Left lung (tissue), 10 donors: ENCODE results near the gene DHX40. TPM values are rescaled to one million over a fixed set of nuclear protein-coding genes. Genes with fewer than 3 reads are reported as not detected.
"Not testable (repeated sequence)": the region's sequence is repeated elsewhere in the genome, so short reads cannot be mapped to it uniquely, and the experiment has no call there.

ENCODE experiments used
- ATAC-seq: fragments of 200-7000 bp; cut with Tn5 transposase; one replicate; pipeline ENCODE4 v1.9.1; 2020; ENCODE audit warnings: moderate library complexity
- DNase-seq, 4 donors: peaks; one replicate each; pipeline ENCODE4 v3.0.0-alpha.2; 2013 to 2020
- H3K27ac ChIP-seq, 2 donors: fragments of 200-600 bp; sonication (generic) in 1 of 2; one replicate each; pipeline versions ENCODE4 v1.5.0 to v1.8.0; 2020 to 2021
- H3K27me3 ChIP-seq, 2 donors: fragments of 200-600 bp; sonication (generic) in 1 of 2; one replicate each; pipeline versions ENCODE4 v1.5.0 to v1.8.0; 2020 to 2021
- H3K36me3 ChIP-seq, 2 donors: fragments of 200-600 bp; sonication (generic) in 1 of 2; one replicate each; pipeline versions ENCODE4 v1.5.0 to v1.8.0; 2020 to 2021
- H3K4me1 ChIP-seq, 2 donors: fragments of 200-600 bp; one replicate each; pipeline ENCODE4 v1.8.0; 2021
- H3K4me3 ChIP-seq, 2 donors: fragments of 200-600 bp; sonication (generic) in 1 of 2; one replicate each; pipeline versions ENCODE4 v1.5.0 to v1.8.0; 2020 to 2021; ENCODE audit warnings: mild to moderate bottlenecking in 1 of 2
- H3K9me3 ChIP-seq, 2 donors: fragments of 200-600 bp; sonication (generic) in 1 of 2; one replicate each; pipeline versions ENCODE4 v1.5.0 to v1.8.0; 2020 to 2021
- intact Hi-C, 2 donors: fragments of 100-400 bp; cut with DNase I; formaldehyde crosslinking; loops; one replicate each; pipeline versions ENCODE4 v1.11.2 to v1.14.2; 2022
- polyA plus RNA-seq, 6 donors: library from polyadenylated mRNA; unstranded; fragments of 120-200 nt; gene quantifications; one replicate each; pipeline ENCODE4 v1.2.1, GENCODE V29; 2013; ENCODE audit not compliant: insufficient read length in 6 of 6
- total RNA-seq, 2 donors: library from RNA; stranded (reverse); fragmentation: NEBNext Ultra II Directional; extraction: Animal tissue kit (Norgen Biotek cat#: 25700); gene quantifications; one replicate each; pipeline ENCODE4 v1.2.1, GENCODE V29; 2021
- TF ChIP-seq, protein P1 (sequence below), 2 donors: fragments of 200-600 bp; sonication (generic) in 1 of 2; IDR thresholded peaks; one replicate each; pipeline versions ENCODE4 v1.5.0 to v1.8.0; 2021; ENCODE audit warnings: antibody characterized with exemption in 2 of 2
- donor health status: DM: no; HTN: yes; CAD: no.
- donor health status: DM: no; HTN: no; CAD: no.

The DHX40 gene
- total and polyA plus RNA-seq, 8 donors, result 23.9 to 96.7 (median 74.8) TPM

DNA sequence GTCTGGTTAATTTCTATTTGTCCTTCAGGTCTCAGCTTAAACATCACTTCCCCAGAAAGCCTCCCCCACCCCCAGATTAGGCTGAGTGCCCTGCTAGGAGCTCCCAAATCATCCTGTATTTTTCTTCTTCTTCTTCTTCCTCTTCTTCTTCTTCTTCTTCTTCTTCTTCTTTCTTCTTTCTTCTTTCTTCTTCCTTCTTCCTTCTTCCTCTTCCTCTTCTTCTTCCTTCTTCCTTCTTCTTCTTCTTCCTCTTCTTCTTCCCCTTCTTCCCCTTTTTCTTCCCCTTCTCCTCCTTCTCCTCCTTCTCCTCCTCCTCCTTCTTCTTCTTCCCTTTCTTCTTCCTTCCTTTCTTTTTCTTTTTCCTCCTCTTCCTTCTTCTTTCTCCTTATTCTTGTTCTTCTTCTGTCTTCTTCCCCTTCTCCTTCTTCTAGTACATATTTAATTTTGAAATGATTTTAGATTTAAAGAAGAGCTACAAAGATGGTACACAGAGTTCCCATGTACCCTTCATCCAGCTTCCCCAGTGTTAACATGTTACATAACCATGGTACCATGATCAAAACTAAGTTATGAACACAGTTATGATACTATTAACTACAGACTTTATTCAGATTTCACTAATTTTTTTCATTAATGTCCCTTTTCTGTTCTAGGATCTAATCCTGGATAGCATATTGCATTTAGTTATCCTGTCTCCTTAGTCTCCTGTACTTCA is 27.1 kb upstream of the DHX40 start:
- TF ChIP-seq, protein P1, sequence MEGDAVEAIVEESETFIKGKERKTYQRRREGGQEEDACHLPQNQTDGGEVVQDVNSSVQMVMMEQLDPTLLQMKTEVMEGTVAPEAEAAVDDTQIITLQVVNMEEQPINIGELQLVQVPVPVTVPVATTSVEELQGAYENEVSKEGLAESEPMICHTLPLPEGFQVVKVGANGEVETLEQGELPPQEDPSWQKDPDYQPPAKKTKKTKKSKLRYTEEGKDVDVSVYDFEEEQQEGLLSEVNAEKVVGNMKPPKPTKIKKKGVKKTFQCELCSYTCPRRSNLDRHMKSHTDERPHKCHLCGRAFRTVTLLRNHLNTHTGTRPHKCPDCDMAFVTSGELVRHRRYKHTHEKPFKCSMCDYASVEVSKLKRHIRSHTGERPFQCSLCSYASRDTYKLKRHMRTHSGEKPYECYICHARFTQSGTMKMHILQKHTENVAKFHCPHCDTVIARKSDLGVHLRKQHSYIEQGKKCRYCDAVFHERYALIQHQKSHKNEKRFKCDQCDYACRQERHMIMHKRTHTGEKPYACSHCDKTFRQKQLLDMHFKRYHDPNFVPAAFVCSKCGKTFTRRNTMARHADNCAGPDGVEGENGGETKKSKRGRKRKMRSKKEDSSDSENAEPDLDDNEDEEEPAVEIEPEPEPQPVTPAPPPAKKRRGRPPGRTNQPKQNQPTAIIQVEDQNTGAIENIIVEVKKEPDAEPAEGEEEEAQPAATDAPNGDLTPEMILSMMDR (IDR thresholded peaks at IDR 0.05), result no peak
- peaks cover 0 to 4% of the 10 kb centered on the region in 2 donors for H3K4me1 ChIP-seq
- H3K9me3 ChIP-seq, result no peaks in the 10 kb centered on the region
- H3K27me3 ChIP-seq, result no peaks in the 10 kb centered on the region
- intact Hi-C loops, result no loop called here
- H3K27ac ChIP-seq, result no peak overlapping the region
- no peak overlapping the region for H3K4me3 ChIP-seq
- DNase-seq, result no peak
- no peak for ATAC-seq
- H3K36me3 ChIP-seq, result no peaks in the 10 kb centered on the region

DNA sequence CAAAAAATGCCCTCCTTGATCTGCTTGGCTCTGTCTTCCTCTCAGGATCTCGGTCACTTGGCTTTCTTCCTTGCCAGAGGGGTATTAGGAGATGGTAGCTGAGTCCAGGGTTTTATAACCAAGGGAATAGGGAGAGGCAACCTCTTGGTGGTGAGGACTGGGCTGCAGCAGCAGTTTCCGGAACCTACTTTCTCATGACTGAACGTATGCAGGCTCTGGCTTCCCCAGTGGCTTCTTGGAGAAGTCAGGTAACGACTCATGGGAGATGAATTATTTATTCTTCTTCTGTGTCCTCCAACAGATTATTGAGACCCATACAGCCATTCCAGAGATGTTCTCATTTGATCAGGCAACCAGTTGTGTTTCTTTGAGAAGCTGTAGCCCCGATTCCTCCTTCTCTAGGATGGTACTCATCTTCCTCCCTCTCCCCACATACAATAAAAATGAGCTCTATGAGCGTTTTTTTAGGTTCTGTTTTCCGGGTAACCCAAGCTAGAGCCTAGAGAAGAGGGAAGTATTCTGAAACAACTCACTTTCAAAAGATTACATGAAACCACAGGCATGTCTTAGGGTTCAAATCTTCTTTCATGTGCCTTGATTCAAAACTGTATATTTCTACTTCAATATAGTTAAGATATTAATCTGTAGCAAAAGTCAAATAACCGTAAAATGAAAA is 22.3 kb upstream of the DHX40 start:
- intact Hi-C loops, result no loop called here
- H3K9me3 ChIP-seq, result no peaks in the 10 kb centered on the region
- H3K27ac ChIP-seq, result no peak overlapping the region
- TF ChIP-seq, protein P1 (IDR thresholded peaks at IDR 0.05), result no peak
- H3K4me1 ChIP-seq, result peaks cover 0 to 9% of the 10 kb centered on the region in 2 donors
- H3K27me3 ChIP-seq, result no peaks in the 10 kb centered on the region
- no peak overlapping the region for H3K4me3 ChIP-seq
- no peaks in the 10 kb centered on the region for H3K36me3 ChIP-seq
- no peak for ATAC-seq
- no peak for DNase-seq

DNA sequence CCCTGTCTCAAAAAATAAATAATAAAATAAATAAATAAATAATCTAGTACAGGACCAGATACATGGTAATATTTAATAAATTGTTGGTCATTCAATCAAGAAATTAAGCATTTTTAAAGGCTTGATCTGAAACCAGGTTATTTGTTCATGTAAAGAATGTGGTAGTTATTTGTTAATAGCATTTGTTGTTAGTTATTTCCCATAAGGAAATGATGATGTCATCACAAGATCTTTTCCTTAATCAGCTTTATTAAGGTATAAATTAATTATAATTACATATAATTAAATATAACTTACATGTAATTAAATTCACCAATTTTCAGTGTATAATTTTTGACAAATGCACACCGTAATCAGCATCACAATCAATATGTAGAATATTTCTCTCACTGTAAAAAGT is 19.5 kb upstream of the DHX40 start:
- ATAC-seq (no peak), DNase-seq (no peak)
- Histone ChIP-seq H3K4me3 (no peak overlapping the region), H3K27me3 (no peaks in the 10 kb centered on the region), H3K9me3 (no peaks in the 10 kb centered on the region), H3K36me3 (no peaks in the 10 kb centered on the region), H3K4me1 (peaks cover 0 to 9% of the 10 kb centered on the region in 2 donors), H3K27ac (no peak overlapping the region)
- intact Hi-C loops, result no loop called here
- TF ChIP-seq, protein P1 (IDR thresholded peaks at IDR 0.05), result no peak

DNA sequence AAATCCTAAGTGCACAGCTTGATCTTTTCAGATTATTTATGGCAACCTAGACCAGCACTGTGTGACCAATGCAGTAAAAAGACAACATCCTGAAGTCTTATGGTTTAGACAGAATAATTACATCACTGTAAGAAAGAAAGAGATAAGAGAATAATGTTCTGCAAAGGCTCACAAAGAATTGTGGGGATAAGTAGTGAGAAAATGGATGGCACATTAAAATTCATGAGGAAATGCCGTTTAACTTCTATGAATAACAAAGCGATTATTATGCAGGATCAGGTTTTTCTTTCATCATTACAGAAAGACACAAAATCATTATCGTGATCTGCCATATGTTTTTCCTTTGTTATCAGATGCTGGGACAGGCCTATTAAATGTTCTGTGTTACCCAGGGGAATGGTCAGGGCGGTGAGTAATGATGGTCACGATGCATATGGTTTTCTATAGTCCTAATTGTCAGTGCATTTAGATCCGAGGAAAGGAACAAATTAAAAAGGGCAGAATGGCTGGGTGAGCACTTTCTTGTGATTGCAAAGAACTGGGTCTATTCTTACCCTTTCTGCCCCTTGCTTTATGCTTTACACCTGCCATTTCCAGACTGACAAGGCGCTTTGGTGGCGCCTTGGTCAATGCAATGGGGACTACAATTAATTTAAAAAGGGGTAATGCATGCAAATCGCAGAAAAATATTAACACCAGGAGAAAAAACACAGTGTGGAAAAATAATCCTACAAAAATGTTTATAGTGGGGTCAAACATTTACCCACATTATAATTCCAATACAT is 18.1 kb upstream of the DHX40 start:
- TF ChIP-seq, protein P1 (IDR thresholded peaks at IDR 0.05), result no peak
- ATAC-seq, result no peak
- no peak overlapping the region for H3K4me3 ChIP-seq
- H3K9me3 ChIP-seq, result no peaks in the 10 kb centered on the region
- no peak overlapping the region for H3K27ac ChIP-seq
- no peak for DNase-seq
- H3K27me3 ChIP-seq, result no peaks in the 10 kb centered on the region
- intact Hi-C loops, result no loop called here
- H3K4me1 ChIP-seq, result peaks cover 0 to 9% of the 10 kb centered on the region in 2 donors
- H3K36me3 ChIP-seq, result no peaks in the 10 kb centered on the region

DNA sequence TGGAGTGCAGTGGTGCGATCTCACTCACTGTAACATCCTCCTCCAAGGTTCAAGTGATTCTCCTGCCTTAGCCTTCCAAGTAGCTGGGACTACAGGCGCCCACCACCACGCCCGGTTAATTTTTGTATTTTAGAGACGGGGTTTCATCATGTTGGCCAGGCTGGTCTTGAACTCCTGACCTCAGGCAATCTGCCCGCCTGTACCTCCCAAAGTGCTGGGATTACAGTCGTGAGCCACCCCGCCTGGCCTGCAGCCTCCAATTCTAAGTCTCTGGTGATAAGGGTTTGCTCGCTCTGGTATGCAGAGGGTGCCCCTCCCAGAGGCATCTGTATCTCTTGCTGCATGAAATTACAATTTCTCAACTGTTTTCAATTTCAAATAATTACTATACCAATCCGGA is 16.4 kb upstream of the DHX40 start:
- intact Hi-C loops, result not testable (repeated sequence)

More for the DNA sequence above, 16.4 kb upstream of the DHX40 start:
- H3K36me3 ChIP-seq, H3K9me3 ChIP-seq, H3K4me3 ChIP-seq, H3K4me1 ChIP-seq, H3K27me3 ChIP-seq, H3K27ac ChIP-seq, DNase-seq, ATAC-seq: not testable (repeated sequence)
